K562 (cell line): ENCODE measurements around the gene BACE1-AS. TPM values are rescaled to one million over a fixed set of nuclear protein-coding genes. Genes with fewer than 3 reads are reported as not detected.

Experiments used
- ATAC-seq: fragments of 200-7000 bp; cut with Tn5 transposase; 3 replicates; pipeline ENCODE4 v1.9.1; 2020; ENCODE audit warnings: moderate library complexity
- BruUV-seq: library from RNA; stranded (reverse); fragments of 400-500 nt; replicated peaks from 2 replicates; lab custom pipeline; 2021; lab: Mats Ljungman, UMichigan
- CTCF ChIA-PET: fragments of 300-600 bp; formaldehyde crosslinking; extraction: SDS; loops from one replicate; lab custom pipeline; 2021; ENCODE audit warnings: low intra/inter-chr PET ratio; lab: Yijun Ruan, JAX
- POLR2A ChIA-PET: fragments of 300-600, 350-650 bp; sonication (Branson Sonifier 250); formaldehyde crosslinking; extraction: SDS; loops from one replicate; lab custom pipeline; 2021; ENCODE audit warnings: antibody characterized with exemption, inconsistent platforms; lab: Yijun Ruan, JAX
- DNase-seq, 4 experiments: peaks; one replicate each; pipeline versions ENCODE4 v3.0.0 to v3.0.0-alpha.2; 2011 to 2018; ENCODE audit warnings: low spot score in 3 of 4, mixed read lengths in 3 of 4; ENCODE audit errors: extremely low read depth in 1 of 4
- FAIRE-seq: peaks from 2 replicates; lab custom pipeline; 2011; peaks lifted over from hg19 to GRCh38; lab: Jason Lieb, UNC
- H2AFZ ChIP-seq: 2 replicates; pipeline ENCODE4 v1.6.0; 2011; ENCODE audit warnings: low read depth, low read length, control low read depth, inconsistent platforms
- H3K27ac ChIP-seq: fragments of 200-600 bp; 3 replicates; pipeline ENCODE4 v1.8.0; 2011; ENCODE audit warnings: low read depth, mild to moderate bottlenecking, control low read depth, inconsistent platforms, low read length, moderate library complexity, mixed read lengths; ENCODE audit errors: extremely low read depth
- H3K27me3 ChIP-seq, 2 experiments: fragments of 300-600 bp in 1 of 2; 2 replicates in 1 of 2; 3 replicates in 1 of 2; pipeline versions ENCODE4 v1.6.0 to v1.8.0; 2011; ENCODE audit warnings: inconsistent platforms in 2 of 2, low read length in 2 of 2, mild to moderate bottlenecking in 1 of 2, mixed read lengths in 1 of 2, moderate library complexity in 1 of 2; ENCODE audit not compliant: control insufficient read depth in 2 of 2, insufficient read depth in 2 of 2
- H3K36me3 ChIP-seq: fragments of 300-600 bp; 3 replicates; pipeline ENCODE4 v1.8.0; 2011; ENCODE audit warnings: mild to moderate bottlenecking, low read length, inconsistent platforms; ENCODE audit not compliant: control insufficient read depth, insufficient read depth
- H3K4me1 ChIP-seq, 2 experiments: fragments of 200-600 bp in 1 of 2; replicated peaks in 1 of 2; 2 replicates in 1 of 2; 3 replicates in 1 of 2; pipeline versions ENCODE4 v1.5.1 to v1.8.0; 2011; ENCODE audit warnings: inconsistent platforms in 2 of 2, low read length in 2 of 2, mild to moderate bottlenecking in 1 of 2, mixed read lengths in 1 of 2, moderate library complexity in 1 of 2; ENCODE audit not compliant: control insufficient read depth in 2 of 2, insufficient read depth in 2 of 2
- H3K4me2 ChIP-seq: 2 replicates; pipeline ENCODE4 v1.6.1; 2011; ENCODE audit warnings: low read length, control low read depth, inconsistent platforms, mixed read lengths; ENCODE audit not compliant: insufficient read depth
- H3K4me3 ChIP-seq: fragments of 200-600 bp; sonication (generic), shearing (Covaris generic); 2 replicates; pipeline ENCODE4 v1.5.1; 2016; ENCODE audit warnings: control low read depth, inconsistent platforms
- H3K79me2 ChIP-seq: fragments of 200-600 bp; 3 replicates; pipeline ENCODE4 v1.8.0; 2011; ENCODE audit warnings: low read length, inconsistent platforms; ENCODE audit not compliant: control insufficient read depth, insufficient read depth
- H3K9ac ChIP-seq, 2 experiments: 2 replicates each; pipeline versions ENCODE4 v1.6.0 to v1.6.1; 2011; ENCODE audit warnings: low read depth in 2 of 2, low read length in 2 of 2, control low read depth in 1 of 2, inconsistent platforms in 1 of 2, mild to moderate bottlenecking in 1 of 2, mixed read lengths in 1 of 2; ENCODE audit not compliant: insufficient read depth in 1 of 2
- H3K9me1 ChIP-seq: one replicate; pipeline ENCODE4 v1.6.0; 2011; ENCODE audit warnings: inconsistent platforms, mild to moderate bottlenecking, low read length, moderate library complexity; ENCODE audit not compliant: control insufficient read depth, insufficient read depth
- H3K9me3 ChIP-seq: replicated peaks from 2 replicates; pipeline ENCODE4 v1.5.1; 2011; ENCODE audit warnings: low read depth, low read length, inconsistent platforms; ENCODE audit not compliant: control insufficient read depth, insufficient read depth
- H4K20me1 ChIP-seq: replicated peaks from 2 replicates; pipeline ENCODE4 v1.6.1; 2011; ENCODE audit warnings: low read length, inconsistent platforms, mixed read lengths; ENCODE audit not compliant: control insufficient read depth, insufficient read depth
- ASH1L ChIP-seq: fragments of 450-650 bp; IDR thresholded peaks from 2 replicates; pipeline ENCODE4 v1.6.1; 2018; ENCODE audit warnings: borderline replicate concordance, mild to moderate bottlenecking, low read depth; ENCODE audit not compliant: partially characterized antibody
- EGR1 ChIP-seq: fragments of 450-650 bp; conservative IDR thresholded peaks from 2 replicates; pipeline ENCODE4 v1.6.1; 2017; ENCODE audit warnings: mild to moderate bottlenecking
- ETV6 ChIP-seq, 3 experiments: fragments of 150-350 bp in 1 of 3; sonication (generic) in 1 of 3; formaldehyde crosslinking in 1 of 3; IDR thresholded peaks; 2 replicates each; pipeline versions ENCODE4 v1.6.1 to v1.8.0; 2014 to 2022; ENCODE audit warnings: borderline replicate concordance in 2 of 3, low read depth in 2 of 3, antibody characterized with exemption in 1 of 3, low read length in 1 of 3, mild to moderate bottlenecking in 1 of 3, missing genetic modification reagents in 1 of 3
- HCFC1 ChIP-seq: IDR thresholded peaks from 2 replicates; pipeline ENCODE4 v1.6.1; 2012; ENCODE audit warnings: low read depth, low read length, improper control_type of control experiment
- HMG20A ChIP-seq: fragments of 450-650 bp; formaldehyde crosslinking; conservative IDR thresholded peaks from 2 replicates; pipeline ENCODE4 v1.4.0; 2020; ENCODE audit warnings: mild to moderate bottlenecking, mixed read lengths
- PHB2 ChIP-seq: fragments of 450-650 bp; IDR thresholded peaks from 2 replicates; pipeline ENCODE4 v1.6.1; 2017; ENCODE audit warnings: low read depth
- SIX5 ChIP-seq, 2 experiments: IDR thresholded peaks; 2 replicates each; pipeline ENCODE4 v1.6.1; 2011; ENCODE audit warnings: low read length in 2 of 2, borderline replicate concordance in 1 of 2, low read depth in 1 of 2, mild to moderate bottlenecking in 1 of 2, moderate library complexity in 1 of 2; ENCODE audit not compliant: insufficient read depth in 1 of 2
- SMARCC2 ChIP-seq: fragments of 450-650 bp; IDR thresholded peaks from 2 replicates; pipeline ENCODE4 v1.6.1; 2017; ENCODE audit warnings: antibody characterized with exemption, moderate library complexity, mild to moderate bottlenecking, low read depth
- ZBTB12 ChIP-seq: fragments of 250-450 bp; sonication (Bioruptor Pico); IDR thresholded peaks from 2 replicates; pipeline ENCODE4 v1.4.0; 2020
- ZBTB33 ChIP-seq: sonication (generic); formaldehyde crosslinking; IDR thresholded peaks from 2 replicates; pipeline ENCODE4 v1.8.1; 2023; ENCODE audit warnings: mild to moderate bottlenecking, missing genetic modification reagents
- WGBS: fragments of 100-300 bp; shearing (Covaris generic); methylation state at CpG from one replicate; pipeline ENCODE4 v1.1.6; 2016; ENCODE audit warnings: low coverage, mixed read lengths; ENCODE audit not compliant: insufficient coverage; ENCODE audit errors: missing lambda C conversion rate; 5-methylcytosine and 5-hydroxymethylcytosine counted together
- in situ Hi-C: fragments of 300-500 bp; cut with MboI; formaldehyde crosslinking; loops from 4 replicates; pipeline ENCODE4 v1.15.0; 2018; ENCODE audit warnings: inconsistent platforms, mixed read lengths
- intact Hi-C: fragments of 100-400 bp; cut with micrococcal nuclease; formaldehyde crosslinking; loops from 2 replicates; pipeline ENCODE4 v1.14.2; 2022
- polyA plus RNA-seq, 8 experiments: library from polyadenylated mRNA; depleted of rRNA in 4 of 8; stranded (reverse) in 5 of 8; unstranded in 3 of 8; fragments of >200 nt; fragmentation: Nextera tagmentation in 2 of 8; fragmentation: Illumina TruSeq in 1 of 8; extraction: Ambion mirVana in 2 of 8; extraction: Trizol in 1 of 8; gene quantifications; 2 replicates each; pipeline versions ENCODE4 v1.2.1 to v1.2.3, GENCODE V29; 2011 to 2014; ENCODE audit warnings: inconsistent platforms in 1 of 8, missing spikeins in 1 of 8
- total RNA-seq, 7 experiments: library from RNA; depleted of rRNA in 6 of 7; stranded (reverse); fragments of >200 nt in 6 of 7; fragmentation: Illumina TruSeq in 2 of 7; extraction: Trizol in 2 of 7; gene quantifications; 2 replicates each; pipeline versions ENCODE4 v1.2.1 to v1.2.3, GENCODE V29; 2011 to 2021; ENCODE audit warnings: low replicate concordance in 1 of 7

The BACE1-AS gene
- total and polyA plus RNA-seq, 9 of the 15 experiments (the other 6 are each of a cell fraction or from before 2014, with no cell fraction given), result 2.2 to 8.2 (median 3.8) TPM

GRCh38 chr11:117316197-117316961, 25.2 kb downstream of the BACE1-AS start, which contains the start of gene BACE1:
Gene BACE1, minus strand, starts transcription at chr11:117316256. Its CDS starts 461 bp downstream, at chr11:117315795.
- Histone ChIP-seq H3K4me2 (no peak within 1 kb of the TSS), H3K79me2 (no peaks in the 10 kb centered on the region), H3K27me3 (peaks cover 6 to 28% of the 10 kb centered on the region in 2 experiments; a peak in 4 of 5 replicates), H3K36me3 (no peaks in the 10 kb centered on the region), H3K9me1 (no peaks in the 10 kb centered on the region)
- CTCF ChIA-PET, result no interaction called here
- no peak for TF ChIP-seq SIX5 (IDR thresholded peaks at IDR 0.05; ENCODE audit: borderline replicate concordance in 1 of 2, insufficient read depth in 1 of 2, low read depth in 1 of 2, low read length in 2 of 2)
- TF ChIP-seq HMG20A (CRISPR knock-in tag), result no peak
- TF ChIP-seq ASH1L, result no peak
- TF ChIP-seq ETV6 (IDR thresholded peaks at IDR 0.05; ENCODE audit: borderline replicate concordance in 1 of 2, low read depth in 2 of 2, low read length in 1 of 2), result no peak
- TF ChIP-seq ETV6 (CRISPR knock-in tag; IDR thresholded peaks at IDR 0.05; ENCODE audit: borderline replicate concordance), result no peak
- TF ChIP-seq HCFC1, result 0 out of 2 replicates have a peak, but pooled peaks have one; percentile 29
- TF ChIP-seq SMARCC2, result no peak
- TF ChIP-seq EGR1, result no peak
- TF ChIP-seq ZBTB33 (CRISPR knock-in tag), result 0 out of 2 replicates have a peak, but pooled peaks have one; percentile 8
- no peak for TF ChIP-seq PHB2
- no peak for TF ChIP-seq ZBTB12 (CRISPR knock-in tag)
- TF ChIP-seq, all 486 proteins: peak for 2
- BruUV-seq, result no TSS peak
- no peaks in the 10 kb centered on the region for H3K9me3 ChIP-seq
- H2AFZ ChIP-seq, result no peak within 1 kb of the TSS
- in situ Hi-C loops, result no loop called here
- intact Hi-C loops, result no loop called here
- FAIRE-seq (no peak), DNase-seq (no peak), ATAC-seq (no peak)
- no peak within 1 kb of the TSS for H3K9ac ChIP-seq
- no peak within 1 kb of the TSS for H3K4me3 ChIP-seq
- POLR2A ChIA-PET, result interaction anchor here (0.9 to 2.9 kb wide), 2 partner anchors 11 kb away, joined by 3 to 8 read pairs; partner anchors contain the start of gene CEP164
- H3K27ac ChIP-seq, result no peak within 1 kb of the TSS
- H4K20me1 ChIP-seq, result 0 out of 2 replicates have a peak, but pooled peaks cover 4% of the 10 kb centered on the region
- peaks cover 0 to 19% of the 10 kb centered on the region in 2 experiments; a peak in 2 of 5 replicates for H3K4me1 ChIP-seq
- 41% methylated on average over 27 of the region's 29 CpGs for WGBS
